ENCODE measurements around the gene ARHGAP8.

The ARHGAP8 gene

GRCh38 chr22:44862981-44863860, 110.8 kb downstream of the ARHGAP8 start:
- no peak for DNase-seq

DNA sequence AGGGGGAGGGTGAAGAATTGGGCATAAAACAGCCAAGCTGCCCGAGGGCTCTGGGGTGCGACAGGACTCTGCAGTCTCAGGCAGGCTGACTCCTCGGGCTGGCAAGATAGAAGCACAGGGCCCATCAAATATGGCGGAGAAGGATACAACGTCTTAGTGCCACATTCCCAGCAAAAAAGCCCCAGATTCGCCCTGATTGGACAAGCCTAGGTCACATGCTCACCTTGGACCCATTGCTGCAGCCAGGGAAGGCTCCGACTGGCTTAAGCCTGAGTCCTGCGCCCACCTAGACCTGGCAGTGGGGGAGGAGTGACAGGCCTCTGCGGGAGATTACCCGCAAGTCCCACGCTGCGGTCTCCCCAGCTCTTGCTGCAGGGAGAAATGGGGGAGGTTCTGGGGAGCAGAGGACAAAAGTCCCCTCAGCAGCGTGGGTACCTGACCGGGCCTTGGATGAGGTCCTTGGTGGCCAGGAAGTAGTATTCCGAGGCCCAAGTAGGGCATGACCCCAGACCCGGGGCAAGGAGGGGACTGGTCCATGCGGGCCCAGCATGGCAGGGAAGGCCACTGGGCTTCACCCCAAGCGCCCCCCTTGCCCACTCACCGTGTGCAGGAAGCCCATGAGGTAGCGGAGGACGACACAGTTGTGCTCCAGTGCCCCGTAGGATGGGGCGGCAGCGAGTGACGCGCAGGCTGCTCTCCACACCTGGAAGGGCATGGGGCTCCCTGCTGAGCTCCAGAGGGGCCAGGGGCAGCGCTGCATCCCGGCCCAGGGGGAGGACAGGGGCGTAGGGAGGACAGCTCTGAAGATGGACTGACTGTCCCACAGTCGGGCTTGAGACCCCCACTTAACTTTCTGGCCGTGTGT, 113.0 kb downstream of the ARHGAP8 start:
- no peak for DNase-seq

GRCh38 chr22:44869196-44869595, 116.8 kb downstream of the ARHGAP8 start:
- DNase-seq = no peak

DNA sequence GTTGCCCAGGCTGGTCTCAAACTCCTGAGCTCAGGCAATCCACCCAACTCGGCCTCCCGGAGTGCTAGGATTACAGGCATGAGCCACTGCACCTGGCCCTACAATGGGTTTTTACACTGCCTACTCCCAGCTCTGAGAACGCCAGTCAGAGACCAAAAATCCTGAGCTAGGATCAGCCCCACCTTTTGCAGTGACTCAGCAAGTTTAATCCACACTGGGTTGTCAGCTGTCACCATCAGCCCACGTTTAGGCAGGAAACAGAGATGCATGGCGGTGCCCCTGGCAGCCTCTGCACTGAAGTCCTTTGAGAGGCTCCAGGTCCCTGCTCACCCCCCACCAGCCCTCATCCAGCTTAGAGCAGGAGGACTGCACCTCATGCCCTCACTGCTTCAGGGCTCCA, 117.6 kb downstream of the ARHGAP8 start:
- no peak for DNase-seq

GRCh38 chr22:44871782-44872181, 119.4 kb downstream of the ARHGAP8 start:
- no peak for DNase-seq

- DNase-seq = no peak
Measured at GRCh38 chr22:44876921-44877320, 124.5 kb downstream of the ARHGAP8 start.

- DNase-seq = no peak
Measured at GRCh38 chr22:44878483-44879300, 126.3 kb downstream of the ARHGAP8 start.

GRCh38 chr22:44879301-44879680, 126.9 kb downstream of the ARHGAP8 start:
- no peak for DNase-seq

GRCh38 chr22:44880610-44881290, 128.4 kb downstream of the ARHGAP8 start:
- DNase-seq = no peak

GRCh38 chr22:44881624-44882023, 129.2 kb downstream of the ARHGAP8 start:
- no peak for DNase-seq

GRCh38 chr22:44882226-44882905, 130.0 kb downstream of the ARHGAP8 start:
- no peak for DNase-seq

- DNase-seq = no peak
Measured at GRCh38 chr22:44883011-44883421, 130.6 kb downstream of the ARHGAP8 start.

DNA sequence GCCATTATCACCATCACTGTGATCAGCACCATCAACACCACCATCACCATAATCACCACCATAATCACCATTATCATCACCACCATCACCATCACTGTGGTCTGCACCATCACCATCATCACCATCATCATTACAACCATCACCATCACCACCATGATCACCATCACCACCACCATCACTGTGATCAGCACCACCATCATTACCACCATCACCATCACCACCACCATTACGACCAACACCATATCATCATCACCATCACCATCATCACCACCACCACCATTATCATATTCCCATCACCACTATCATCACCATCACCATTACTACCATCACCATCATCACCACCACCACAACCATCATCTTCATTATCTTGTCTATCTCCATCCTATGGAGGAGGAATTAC, 132.2 kb downstream of the ARHGAP8 start:
- no peak for DNase-seq

GRCh38 chr22:44884968-44885805, 132.8 kb downstream of the ARHGAP8 start:
- no peak for DNase-seq

GRCh38 chr22:44885806-44886360, 133.5 kb downstream of the ARHGAP8 start:
- DNase-seq = no peak

- no peak for DNase-seq
Measured at GRCh38 chr22:44887941-44888366, 135.6 kb downstream of the ARHGAP8 start.

DNA sequence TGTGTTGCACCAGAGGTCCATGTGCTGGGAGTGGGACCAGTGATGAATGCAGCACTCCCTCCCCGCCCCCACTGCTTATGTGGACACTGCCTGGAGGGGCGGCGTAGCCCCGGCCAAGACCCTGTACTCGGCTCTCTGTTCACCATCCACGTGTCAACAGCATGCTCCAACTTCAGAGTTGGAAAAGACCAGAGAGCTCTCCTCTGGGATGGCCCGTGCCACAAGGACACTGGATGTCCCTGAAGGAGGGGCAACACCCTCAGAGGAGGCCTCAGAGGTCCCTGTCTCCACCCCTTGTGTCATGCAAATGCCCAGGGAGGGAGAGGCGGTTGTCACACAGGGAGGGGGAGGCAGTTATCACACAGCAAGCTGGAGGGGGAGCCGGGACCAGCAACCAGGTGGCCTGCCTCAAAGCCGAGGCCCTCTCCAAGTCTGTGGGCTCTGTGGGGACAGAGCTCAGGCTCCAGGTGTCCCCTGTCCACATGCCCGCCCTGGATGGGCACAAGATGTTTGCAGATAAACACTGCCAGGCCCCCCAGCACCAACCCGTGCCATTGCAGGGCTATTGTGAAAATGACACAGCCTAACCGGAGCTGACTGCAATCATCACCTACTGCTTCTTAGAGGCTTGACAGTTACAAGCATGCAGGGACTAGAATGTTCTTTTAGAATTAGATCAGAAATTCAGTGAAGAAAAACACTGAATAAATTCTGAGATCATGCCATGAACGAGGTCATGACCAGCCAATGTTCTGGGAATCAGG, 136.3 kb downstream of the ARHGAP8 start:
- no peak for DNase-seq

- no peak for DNase-seq
Measured at GRCh38 chr22:44889255-44889878, 137.0 kb downstream of the ARHGAP8 start.
